GM13977 (cell line): ENCODE measurements around the gene COPB2.

Experiments used
- DNase-seq: peaks from one replicate; pipeline ENCODE4 v3.0.0; 2012; ENCODE audit warnings: low spot score
- CTCF ChIP-seq: IDR thresholded peaks from 2 replicates; pipeline ENCODE4 v1.5.1; 2012; ENCODE audit warnings: mild to moderate bottlenecking, control low read depth; ENCODE audit not compliant: insufficient read depth; ENCODE audit errors: extremely low read depth, missing control alignments
- in situ Hi-C: fragments of 300-500 bp; cut with MboI; formaldehyde crosslinking; loops from one replicate; pipeline ENCODE4 v1.12.0; 2022; ENCODE audit warnings: low sequenced_read_pairs, low pct_unique_long_range_greater_than_20kb, mixed read lengths, inconsistent platforms; ENCODE audit not compliant: unreplicated experiment

The COPB2 gene

GRCh38 chr3:139324456-139324855 is 65.0 kb downstream of the COPB2 start:
- no peak for DNase-seq
- in situ Hi-C loops, result loop anchor here (25.0 kb wide), 1 partner anchor 387 kb away; the partner anchor contains the start of genes FOXL2 and FOXL2NB
- no peak for TF ChIP-seq CTCF

- no peak for TF ChIP-seq CTCF
- DNase-seq, result no peak
- in situ Hi-C loops, result loop anchor here (25.0 kb wide), 1 partner anchor 386 kb away; the partner anchor contains the start of genes FOXL2 and FOXL2NB
Measured at GRCh38 chr3:139323146-139323545, 66.3 kb downstream of the COPB2 start.

GRCh38 chr3:139322346-139322745 is 67.1 kb downstream of the COPB2 start:
- DNase-seq, result no peak
- no peak for TF ChIP-seq CTCF
- in situ Hi-C loops, result loop anchor here (25.0 kb wide), 1 partner anchor 385 kb away; the partner anchor contains the start of genes FOXL2 and FOXL2NB

GRCh38 chr3:139320551-139321309 is 68.7 kb downstream of the COPB2 start:
- no peak for DNase-seq
- in situ Hi-C loops, result loop anchor here (25.0 kb wide), 1 partner anchor 383 kb away; the partner anchor contains the start of genes FOXL2 and FOXL2NB
- TF ChIP-seq CTCF, result no peak

- TF ChIP-seq CTCF, result peak; percentile 32
- in situ Hi-C loops, result loop anchor here (25.0 kb wide), 1 partner anchor 382 kb away; the partner anchor contains the start of genes FOXL2 and FOXL2NB
- DNase-seq, result no peak
Measured at GRCh38 chr3:139319428-139320402, 69.7 kb downstream of the COPB2 start.

GRCh38 chr3:139318826-139319225 is 70.6 kb downstream of the COPB2 start:
- in situ Hi-C loops, result loop anchor here (25.0 kb wide), 1 partner anchor 382 kb away; the partner anchor contains the start of genes FOXL2 and FOXL2NB
- no peak for TF ChIP-seq CTCF
- DNase-seq, result no peak
